ENCODE data around the gene ZSWIM3.

Gene ZSWIM3

GRCh38 chr20:45909817-45910669 lies 52.6 kb downstream of the ZSWIM3 start:
- no peaks in the 10 kb centered on the region for H3K79me2 ChIP-seq (ENCODE audit: control insufficient read depth, insufficient read depth, low read length, poor library complexity)
- H3K9me3 ChIP-seq (ENCODE audit: insufficient read depth, low read depth, low read length): no peaks in the 10 kb centered on the region
- H2AK5ac ChIP-seq (ENCODE audit: low read length): no peak overlapping the region
- no CpG with 5 or more reads among the region's 22 CpGs for WGBS (ENCODE audit: extremely low coverage, insufficient coverage, insufficient read length)
- H4K91ac ChIP-seq (ENCODE audit: low read depth, low read length): no peak overlapping the region
- no peaks in the 10 kb centered on the region for H3K27me3 ChIP-seq (ENCODE audit: insufficient read depth, low read length)
- no peak overlapping the region for H2BK120ac ChIP-seq (ENCODE audit: insufficient read depth, low read length, poor library complexity)
- no peak overlapping the region for H3K27ac ChIP-seq (ENCODE audit: low read depth, low read length)
- peak overlapping the region; percentile 23 for H3K4me2 ChIP-seq (ENCODE audit: low read length)
- H2BK5ac ChIP-seq (ENCODE audit: low read depth, low read length, poor library complexity): no peak overlapping the region
- H3K23ac ChIP-seq (ENCODE audit: low read length): no peak overlapping the region
- H4K12ac ChIP-seq (ENCODE audit: low read depth, low read length): no peak overlapping the region
- peaks cover 11 to 16% of the 10 kb centered on the region in 2 experiments for H3K4me1 ChIP-seq (ENCODE audit: control insufficient read depth in 1 of 2, insufficient read depth in 2 of 2, low read length in 2 of 2)
- H3K14ac ChIP-seq (ENCODE audit: low read length): no peak overlapping the region
- H2BK12ac ChIP-seq (ENCODE audit: low read length): no peak overlapping the region
- no peak overlapping the region for H3K18ac ChIP-seq (ENCODE audit: low read length)
- no peak for DNase-seq
- peaks cover 10% of the 10 kb centered on the region for H3K79me1 ChIP-seq (ENCODE audit: low read length)
- no peak overlapping the region for H2AFZ ChIP-seq (ENCODE audit: insufficient read depth, low read length, poor library complexity)
- peaks cover 2 to 5% of the 10 kb centered on the region in 2 experiments for H3K36me3 ChIP-seq (ENCODE audit: control insufficient read depth in 1 of 2, insufficient read depth in 2 of 2, low read length in 2 of 2)
- H3K4ac ChIP-seq (ENCODE audit: low read depth, low read length): no peak overlapping the region
- H3K9ac ChIP-seq (ENCODE audit: low read length): no peak overlapping the region
- peak overlapping the region; percentile 9 for H4K8ac ChIP-seq (ENCODE audit: low read depth, low read length)
- no peak overlapping the region for H3K4me3 ChIP-seq (ENCODE audit: low read depth, low read length)

GRCh38 chr20:45910670-45911485 lies 53.5 kb downstream of the ZSWIM3 start:
- Histone ChIP-seq H3K23ac (ENCODE audit: low read length) (no peak overlapping the region), H3K4me3 (ENCODE audit: low read depth, low read length) (peak overlapping the region; percentile 55), H2BK5ac (ENCODE audit: low read depth, low read length, poor library complexity) (no peak overlapping the region), H2BK120ac (ENCODE audit: insufficient read depth, low read length, poor library complexity) (no peak overlapping the region), H3K27me3 (ENCODE audit: insufficient read depth, low read length) (no peaks in the 10 kb centered on the region), H3K36me3 (ENCODE audit: control insufficient read depth in 1 of 2, insufficient read depth in 2 of 2, low read length in 2 of 2) (peaks cover 2 to 5% of the 10 kb centered on the region in 2 experiments), H4K8ac (ENCODE audit: low read depth, low read length) (peak overlapping the region; percentile 40), H3K4me2 (ENCODE audit: low read length) (peak overlapping the region; percentile 72), H3K4ac (ENCODE audit: low read depth, low read length) (no peak overlapping the region), H2AFZ (ENCODE audit: insufficient read depth, low read length, poor library complexity) (no peak overlapping the region), H3K79me1 (ENCODE audit: low read length) (peaks cover 10% of the 10 kb centered on the region), H3K9ac (ENCODE audit: low read length) (no peak overlapping the region), H2AK5ac (ENCODE audit: low read length) (no peak overlapping the region), H4K91ac (ENCODE audit: low read depth, low read length) (no peak overlapping the region), H3K9me3 (ENCODE audit: insufficient read depth, low read depth, low read length) (no peaks in the 10 kb centered on the region), H3K27ac (ENCODE audit: low read depth, low read length) (peak overlapping the region; percentile 22), H2BK12ac (ENCODE audit: low read length) (no peak overlapping the region), H3K14ac (ENCODE audit: low read length) (peak overlapping the region; percentile 35), H3K18ac (ENCODE audit: low read length) (no peak overlapping the region), H3K4me1 (ENCODE audit: control insufficient read depth in 1 of 2, insufficient read depth in 2 of 2, low read length in 2 of 2) (peaks cover 11 to 15% of the 10 kb centered on the region in 2 experiments), H4K12ac (ENCODE audit: low read depth, low read length) (peak overlapping the region; percentile 39), H3K79me2 (ENCODE audit: control insufficient read depth, insufficient read depth, low read length, poor library complexity) (no peaks in the 10 kb centered on the region)
- DNase-seq: peak; percentile 97 to 99
- no CpG with 5 or more reads among the region's 43 CpGs for WGBS (ENCODE audit: extremely low coverage, insufficient coverage, insufficient read length)

- Histone ChIP-seq H3K4me2 (ENCODE audit: low read length) (peak within 1 kb of the TSS; percentile 72), H3K9me3 (ENCODE audit: insufficient read depth, low read depth, low read length) (no peaks in the 10 kb centered on the region), H2AK5ac (ENCODE audit: low read length) (no peak within 1 kb of the TSS), H3K79me1 (ENCODE audit: low read length) (peaks cover 10% of the 10 kb centered on the region), H3K18ac (ENCODE audit: low read length) (peak within 1 kb of the TSS; percentile 5), H4K8ac (ENCODE audit: low read depth, low read length) (peak within 1 kb of the TSS; percentile 79), H3K4me3 (ENCODE audit: low read depth, low read length) (peak within 1 kb of the TSS; percentile 63), H3K27me3 (ENCODE audit: insufficient read depth, low read length) (no peaks in the 10 kb centered on the region), H3K4me1 (ENCODE audit: control insufficient read depth in 1 of 2, insufficient read depth in 2 of 2, low read length in 2 of 2) (peaks cover 11% of the 10 kb centered on the region in 2 experiments), H2BK5ac (ENCODE audit: low read depth, low read length, poor library complexity) (peak within 1 kb of the TSS; percentile 46), H3K36me3 (ENCODE audit: control insufficient read depth in 1 of 2, insufficient read depth in 2 of 2, low read length in 2 of 2) (peaks cover 0 to 5% of the 10 kb centered on the region in 2 experiments), H3K9ac (ENCODE audit: low read length) (no peak within 1 kb of the TSS), H3K27ac (ENCODE audit: low read depth, low read length) (peak within 1 kb of the TSS; percentile 22), H4K91ac (ENCODE audit: low read depth, low read length) (peak within 1 kb of the TSS; percentile 31), H2BK12ac (ENCODE audit: low read length) (no peak within 1 kb of the TSS), H3K23ac (ENCODE audit: low read length) (no peak within 1 kb of the TSS), H2BK120ac (ENCODE audit: insufficient read depth, low read length, poor library complexity) (peak within 1 kb of the TSS; percentile 26), H4K12ac (ENCODE audit: low read depth, low read length) (peak within 1 kb of the TSS; percentile 73), H2AFZ (ENCODE audit: insufficient read depth, low read length, poor library complexity) (peak within 1 kb of the TSS; percentile 41), H3K79me2 (ENCODE audit: control insufficient read depth, insufficient read depth, low read length, poor library complexity) (no peaks in the 10 kb centered on the region), H3K4ac (ENCODE audit: low read depth, low read length) (no peak within 1 kb of the TSS), H3K14ac (ENCODE audit: low read length) (peak within 1 kb of the TSS; percentile 62)
- WGBS (ENCODE audit: extremely low coverage, insufficient coverage, insufficient read length): no CpG with 5 or more reads among the region's 58 CpGs
- DNase-seq: no peak
These were observed 54.3 kb downstream of the ZSWIM3 start, which contains the start of gene PLTP for GRCh38 chr20:45911486-45912343. PLTP (minus strand) TSS chr20:45912155; CDS start chr20:45911452, 703 bp downstream.

GRCh38 chr20:45912344-45912682 lies 54.9 kb downstream of the ZSWIM3 start:
- Histone ChIP-seq H2BK5ac (ENCODE audit: low read depth, low read length, poor library complexity) (peak overlapping the region; percentile 46), H4K12ac (ENCODE audit: low read depth, low read length) (peak overlapping the region; percentile 51), H3K9me3 (ENCODE audit: insufficient read depth, low read depth, low read length) (no peaks in the 10 kb centered on the region), H2BK12ac (ENCODE audit: low read length) (no peak overlapping the region), H3K79me2 (ENCODE audit: control insufficient read depth, insufficient read depth, low read length, poor library complexity) (no peaks in the 10 kb centered on the region), H4K91ac (ENCODE audit: low read depth, low read length) (peak overlapping the region; percentile 31), H3K79me1 (ENCODE audit: low read length) (peaks cover 10% of the 10 kb centered on the region), H4K8ac (ENCODE audit: low read depth, low read length) (peak overlapping the region; percentile 62), H3K4me2 (ENCODE audit: low read length) (peak overlapping the region; percentile 72), H3K27me3 (ENCODE audit: insufficient read depth, low read length) (no peaks in the 10 kb centered on the region), H3K9ac (ENCODE audit: low read length) (no peak overlapping the region), H3K14ac (ENCODE audit: low read length) (no peak overlapping the region), H3K18ac (ENCODE audit: low read length) (no peak overlapping the region), H3K4me1 (ENCODE audit: control insufficient read depth in 1 of 2, insufficient read depth in 2 of 2, low read length in 2 of 2) (peaks cover 11% of the 10 kb centered on the region in 2 experiments), H2BK120ac (ENCODE audit: insufficient read depth, low read length, poor library complexity) (peak overlapping the region; percentile 26), H3K4ac (ENCODE audit: low read depth, low read length) (no peak overlapping the region), H3K27ac (ENCODE audit: low read depth, low read length) (no peak overlapping the region), H3K36me3 (ENCODE audit: control insufficient read depth in 1 of 2, insufficient read depth in 2 of 2, low read length in 2 of 2) (peaks cover 0 to 5% of the 10 kb centered on the region in 2 experiments), H2AFZ (ENCODE audit: insufficient read depth, low read length, poor library complexity) (peak overlapping the region; percentile 41), H2AK5ac (ENCODE audit: low read length) (no peak overlapping the region), H3K23ac (ENCODE audit: low read length) (no peak overlapping the region), H3K4me3 (ENCODE audit: low read depth, low read length) (no peak overlapping the region)
- no peak for DNase-seq
- WGBS (ENCODE audit: extremely low coverage, insufficient coverage, insufficient read length): no CpG with 5 or more reads among the region's 4 CpGs
